Neuron (in vitro differentiated cells): Measurements from ENCODE around the gene TRAPPC4.
A peak's percentile ranks its signal among the peaks of the same experiment; 100 is the strongest.

Experiments used
- H2AFZ ChIP-seq: one replicate; pipeline ENCODE4 v1.6.1; 2013; ENCODE audit warnings: low read depth, mild to moderate bottlenecking, inconsistent platforms, low read length, moderate library complexity
- H3K27me3 ChIP-seq: one replicate; pipeline ENCODE4 v1.6.1; 2013; ENCODE audit warnings: low read length; ENCODE audit not compliant: insufficient read depth
- H3K36me3 ChIP-seq: one replicate; pipeline ENCODE4 v1.6.1; 2013; ENCODE audit warnings: low read length; ENCODE audit not compliant: insufficient read depth
- H3K4me1 ChIP-seq: one replicate; pipeline ENCODE4 v1.6.1; 2013; ENCODE audit warnings: low read length; ENCODE audit not compliant: insufficient read depth
- H3K4me3 ChIP-seq: 2 replicates; pipeline ENCODE4 v1.5.1; 2013; ENCODE audit warnings: mild to moderate bottlenecking, low read length, moderate library complexity
- H3K9me3 ChIP-seq: one replicate; pipeline ENCODE4 v1.6.1; 2013; ENCODE audit warnings: low read length

TRAPPC4 gene

DNA sequence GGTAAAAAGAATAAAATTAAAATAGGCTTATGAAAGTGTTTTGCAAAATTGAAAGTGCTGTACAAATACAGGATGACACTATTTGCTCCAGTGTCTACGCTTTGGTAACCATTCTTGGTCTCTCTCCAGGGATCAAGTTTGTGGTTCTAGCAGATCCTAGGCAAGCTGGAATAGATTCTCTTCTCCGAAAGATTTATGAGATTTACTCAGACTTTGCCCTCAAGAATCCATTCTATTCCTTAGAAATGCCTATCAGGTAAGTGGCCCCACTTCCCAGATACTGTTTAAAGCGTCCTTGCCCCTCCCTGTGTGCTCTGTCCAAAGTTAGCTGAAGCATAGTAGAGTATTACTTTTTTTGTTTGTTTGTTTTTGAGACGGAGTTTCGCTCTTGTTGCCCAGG, 3.1 kb downstream of the TRAPPC4 start:
- H3K4me3 ChIP-seq: no peak overlapping the region
- no peaks in the 10 kb centered on the region for H3K27me3 ChIP-seq
- no peak overlapping the region for H2AFZ ChIP-seq
- peaks cover 18% of the 10 kb centered on the region for H3K4me1 ChIP-seq
- H3K9me3 ChIP-seq: no peaks in the 10 kb centered on the region
- peaks cover 57% of the 10 kb centered on the region for H3K36me3 ChIP-seq

DNA sequence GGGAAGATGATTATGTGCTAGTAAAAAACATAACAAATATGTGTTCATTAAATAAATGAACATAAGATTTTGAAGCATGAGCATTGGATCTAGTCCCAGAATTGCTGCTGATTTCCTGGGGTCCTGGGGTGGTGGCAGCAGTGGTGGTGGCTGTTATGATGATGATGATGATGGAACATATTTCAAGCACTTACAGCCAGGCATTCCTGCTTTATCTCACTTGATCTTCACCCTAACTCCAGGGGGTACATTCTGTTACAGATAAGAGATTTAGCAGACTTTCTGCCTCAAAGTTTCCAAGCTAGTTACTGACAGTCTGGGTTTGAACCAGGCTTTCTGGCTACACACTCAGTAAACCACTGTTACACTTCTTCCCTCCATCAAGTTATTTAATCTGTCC, 5.2 kb downstream of the TRAPPC4 start:
- H3K4me3 ChIP-seq: no peak overlapping the region
- H3K4me1 ChIP-seq: peaks cover 8% of the 10 kb centered on the region
- H3K9me3 ChIP-seq: no peaks in the 10 kb centered on the region
- H3K36me3 ChIP-seq: peaks cover 67% of the 10 kb centered on the region
- H3K27me3 ChIP-seq: no peaks in the 10 kb centered on the region
- H2AFZ ChIP-seq: no peak overlapping the region

DNA sequence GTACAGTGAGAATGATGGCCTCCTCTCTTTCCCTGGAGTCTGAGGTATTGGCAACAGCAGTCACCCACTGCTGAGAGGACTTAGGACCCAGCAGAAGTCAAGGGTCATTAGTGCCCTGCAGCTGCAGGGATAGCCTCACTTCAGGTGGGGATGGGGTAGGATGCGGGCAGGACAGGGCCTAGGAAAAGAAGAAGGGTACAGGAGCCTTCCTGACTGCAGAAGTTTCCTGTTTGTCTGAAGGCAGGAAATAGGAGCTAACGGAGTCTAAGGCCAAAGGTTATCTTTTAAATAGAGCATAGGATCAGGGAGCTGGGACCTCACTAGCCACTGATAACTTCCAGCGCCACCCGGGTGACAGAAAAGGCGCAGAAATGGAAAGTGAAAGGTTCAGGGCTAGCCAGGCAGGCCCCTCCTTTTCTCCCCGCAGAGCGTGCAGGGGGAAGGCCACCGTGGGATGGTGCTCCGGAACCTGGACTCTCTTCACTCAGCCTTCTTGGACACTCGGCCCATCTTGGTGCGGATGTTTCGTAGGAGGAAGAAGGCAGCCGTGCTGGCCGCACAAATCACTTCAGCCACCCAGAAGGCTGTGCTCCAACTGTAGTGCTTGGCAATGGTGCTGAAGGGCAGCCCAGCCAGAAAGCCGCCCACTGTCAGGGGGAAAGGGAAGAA, 6.0 kb downstream of the TRAPPC4 start:
- Histone ChIP-seq H3K4me1 (peaks cover 11% of the 10 kb centered on the region), H3K36me3 (peaks cover 72% of the 10 kb centered on the region), H3K4me3 (no peak overlapping the region), H3K9me3 (no peaks in the 10 kb centered on the region), H3K27me3 (no peaks in the 10 kb centered on the region), H2AFZ (no peak overlapping the region)

GRCh38 chr11:119025099-119025473, 6.5 kb downstream of the TRAPPC4 start:
- H3K27me3 ChIP-seq: no peaks in the 10 kb centered on the region
- H3K4me3 ChIP-seq: no peak overlapping the region
- peaks cover 70% of the 10 kb centered on the region for H3K36me3 ChIP-seq

DNA sequence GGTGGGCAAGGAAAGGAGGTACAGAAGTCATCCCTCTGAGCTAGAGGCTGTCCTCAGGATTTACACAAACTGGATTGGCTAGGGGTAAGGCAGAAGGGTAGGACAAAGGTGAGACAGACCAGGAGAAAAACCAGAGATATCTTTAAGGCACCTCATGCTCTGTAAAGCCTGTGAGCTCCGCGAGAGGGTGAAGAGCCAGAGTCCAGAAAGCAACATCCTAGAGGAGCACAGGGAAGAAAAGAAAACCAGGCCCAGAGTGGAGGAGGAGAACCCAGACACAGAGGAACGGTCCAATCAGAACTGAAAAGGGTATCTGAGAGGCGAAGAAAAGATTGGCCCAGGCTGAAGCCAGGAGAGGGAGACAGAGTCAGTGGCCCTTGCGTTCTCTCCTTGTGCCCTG, 7.0 kb downstream of the TRAPPC4 start:
- Histone ChIP-seq H2AFZ (no peak overlapping the region), H3K4me3 (no peak overlapping the region), H3K4me1 (peaks cover 9% of the 10 kb centered on the region), H3K9me3 (no peaks in the 10 kb centered on the region), H3K27me3 (no peaks in the 10 kb centered on the region), H3K36me3 (peaks cover 69% of the 10 kb centered on the region)

More at GRCh38 chr11:119025099-119025473, 6.5 kb downstream of the TRAPPC4 start:
- H2AFZ ChIP-seq: no peak overlapping the region
- peaks cover 11% of the 10 kb centered on the region for H3K4me1 ChIP-seq
- H3K9me3 ChIP-seq: no peaks in the 10 kb centered on the region

GRCh38 chr11:119025978-119026766, 7.6 kb downstream of the TRAPPC4 start:
- Histone ChIP-seq H2AFZ (no peak overlapping the region), H3K36me3 (peaks cover 66% of the 10 kb centered on the region), H3K27me3 (no peaks in the 10 kb centered on the region), H3K4me1 (peaks cover 9% of the 10 kb centered on the region), H3K4me3 (no peak overlapping the region), H3K9me3 (no peaks in the 10 kb centered on the region)

- no peaks in the 10 kb centered on the region for H3K27me3 ChIP-seq
- no peaks in the 10 kb centered on the region for H3K9me3 ChIP-seq
- H2AFZ ChIP-seq: no peak overlapping the region
- peaks cover 9% of the 10 kb centered on the region for H3K4me1 ChIP-seq
- H3K36me3 ChIP-seq: peaks cover 58% of the 10 kb centered on the region
- no peak overlapping the region for H3K4me3 ChIP-seq
Measured at GRCh38 chr11:119026970-119027369, 8.4 kb downstream of the TRAPPC4 start.

DNA sequence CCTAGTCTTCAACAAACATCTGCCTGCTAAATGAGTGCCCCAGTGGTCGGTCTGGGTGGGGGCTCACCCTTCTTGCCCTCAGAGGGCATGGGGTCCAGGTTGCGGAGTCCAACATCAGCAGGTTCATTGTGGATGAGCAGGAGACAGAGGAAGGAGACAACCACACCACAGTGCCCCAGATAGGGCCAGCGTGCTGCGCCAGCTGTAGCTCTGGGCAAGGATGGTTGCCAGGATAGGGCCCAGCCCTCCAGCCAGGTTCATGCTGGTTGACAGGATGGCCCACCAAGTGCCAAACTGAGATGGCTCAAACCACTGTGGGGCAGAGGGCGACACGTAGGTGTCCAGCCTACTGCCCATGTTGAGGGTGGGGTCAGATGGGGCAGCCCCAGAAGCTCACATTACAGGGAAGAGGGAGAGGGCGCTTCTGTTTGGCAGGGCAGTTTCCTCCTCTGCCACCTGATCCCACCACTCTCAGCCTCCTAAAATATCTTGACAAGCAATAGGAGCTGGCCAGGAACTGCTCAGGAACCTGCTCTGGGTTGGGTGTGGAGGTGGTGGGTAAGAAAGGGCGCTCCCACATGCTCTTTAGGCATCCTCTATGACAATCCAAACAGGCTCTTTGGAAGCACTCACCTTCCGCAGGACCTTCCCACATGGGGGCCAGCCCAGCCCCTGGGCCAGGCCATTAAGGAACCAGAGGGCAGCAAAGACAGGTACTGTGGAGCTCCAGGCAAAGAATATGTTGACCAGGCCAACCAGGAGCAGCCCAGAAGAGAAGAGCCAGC, 9.2 kb downstream of the TRAPPC4 start:
- H3K27me3 ChIP-seq: no peaks in the 10 kb centered on the region
- H3K9me3 ChIP-seq: no peaks in the 10 kb centered on the region
- no peak overlapping the region for H2AFZ ChIP-seq
- peaks cover 53% of the 10 kb centered on the region for H3K36me3 ChIP-seq
- H3K4me3 ChIP-seq: no peak overlapping the region
- H3K4me1 ChIP-seq: peaks cover 9% of the 10 kb centered on the region

DNA sequence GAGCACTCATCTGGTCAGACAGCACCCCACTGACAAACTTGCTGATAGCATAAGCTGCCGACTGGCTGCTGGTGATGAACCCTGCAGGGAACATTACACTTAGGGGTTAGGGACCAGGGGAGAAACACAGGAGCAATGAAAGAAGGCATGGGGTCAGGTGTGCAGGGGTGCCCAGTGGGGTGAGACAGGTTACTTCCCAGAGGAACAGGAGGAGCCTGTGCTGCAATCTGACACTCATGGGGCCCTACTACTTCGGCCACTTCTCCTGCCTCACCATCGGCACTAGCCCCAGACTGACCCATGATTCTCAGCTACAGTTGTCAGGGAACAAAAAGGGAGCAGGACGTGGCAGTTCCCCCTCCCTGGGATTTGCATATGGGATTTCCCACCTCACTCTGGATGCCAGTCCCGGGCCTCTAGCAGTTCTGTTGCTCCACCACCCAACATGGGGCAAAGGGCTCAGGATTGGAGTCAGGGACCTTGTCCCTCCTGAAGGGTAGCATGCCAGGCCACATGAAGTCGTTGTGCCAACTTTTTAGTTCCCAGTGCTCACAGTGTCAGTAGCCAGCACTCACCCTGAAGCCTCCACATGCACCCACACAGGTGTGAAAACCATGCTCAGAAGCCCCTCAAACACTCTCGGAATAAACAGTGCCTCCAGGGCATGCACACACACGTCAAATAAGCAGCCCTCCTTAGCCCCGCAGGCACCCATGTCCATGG, 9.9 kb downstream of the TRAPPC4 start:
- H3K4me3 ChIP-seq: no peak overlapping the region
- peaks cover 9% of the 10 kb centered on the region for H3K4me1 ChIP-seq
- no peak overlapping the region for H2AFZ ChIP-seq
- H3K9me3 ChIP-seq: no peaks in the 10 kb centered on the region
- no peaks in the 10 kb centered on the region for H3K27me3 ChIP-seq
- H3K36me3 ChIP-seq: peaks cover 46% of the 10 kb centered on the region

DNA sequence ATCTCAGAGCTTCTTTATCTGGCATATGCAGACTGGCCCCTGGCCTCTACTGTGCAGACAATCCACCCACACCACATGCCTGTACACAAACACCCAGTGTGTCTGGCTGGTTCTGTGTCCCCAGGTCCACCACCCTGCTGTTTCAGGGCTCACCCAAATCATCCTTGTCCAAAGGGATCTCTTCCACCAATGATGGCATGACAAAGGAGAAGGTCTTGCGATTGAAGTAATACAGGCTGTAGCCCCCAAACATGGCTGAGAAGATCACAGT, 10.4 kb downstream of the TRAPPC4 start:
- peaks cover 9% of the 10 kb centered on the region for H3K4me1 ChIP-seq
- H2AFZ ChIP-seq: no peak overlapping the region
- H3K27me3 ChIP-seq: no peaks in the 10 kb centered on the region
- no peak overlapping the region for H3K4me3 ChIP-seq
- H3K36me3 ChIP-seq: peaks cover 41% of the 10 kb centered on the region
- H3K9me3 ChIP-seq: no peaks in the 10 kb centered on the region

DNA sequence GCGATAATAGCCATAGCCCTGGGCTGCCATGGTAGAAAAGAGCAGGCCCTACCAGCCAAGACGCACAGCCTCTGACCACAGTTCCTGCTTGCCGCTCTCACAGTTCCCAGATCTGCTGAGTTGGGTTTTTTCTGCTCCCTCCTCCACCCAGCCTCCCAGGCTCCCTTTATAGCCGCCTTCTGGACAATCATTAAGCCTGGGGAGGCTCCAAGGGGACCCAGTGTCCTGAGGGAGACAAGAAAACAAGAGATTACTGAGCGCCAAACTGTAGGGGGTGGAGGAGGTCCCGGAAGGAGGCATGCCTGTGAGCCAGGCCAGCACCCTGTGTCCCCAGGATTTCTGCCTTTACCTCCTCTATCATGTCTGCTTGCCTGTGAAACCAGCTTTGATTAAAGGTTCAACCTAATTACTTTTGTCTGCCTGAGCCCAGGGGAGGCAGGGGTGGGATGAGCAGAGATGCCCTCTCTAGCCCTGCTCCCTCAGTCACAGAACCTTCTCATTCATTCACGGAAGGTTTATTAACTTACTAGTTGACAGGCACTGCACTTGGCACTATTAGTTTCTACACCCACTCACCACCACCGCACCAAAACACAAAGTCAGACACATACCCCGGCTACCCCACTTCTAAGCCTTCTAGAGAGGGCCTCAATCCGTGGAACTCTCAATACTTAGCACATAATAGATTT, 10.9 kb downstream of the TRAPPC4 start:
- H3K4me1 ChIP-seq: peaks cover 9% of the 10 kb centered on the region
- no peak overlapping the region for H2AFZ ChIP-seq
- H3K9me3 ChIP-seq: no peaks in the 10 kb centered on the region
- H3K36me3 ChIP-seq: peaks cover 36% of the 10 kb centered on the region
- H3K27me3 ChIP-seq: no peaks in the 10 kb centered on the region
- peak overlapping the region; percentile 86 for H3K4me3 ChIP-seq

DNA sequence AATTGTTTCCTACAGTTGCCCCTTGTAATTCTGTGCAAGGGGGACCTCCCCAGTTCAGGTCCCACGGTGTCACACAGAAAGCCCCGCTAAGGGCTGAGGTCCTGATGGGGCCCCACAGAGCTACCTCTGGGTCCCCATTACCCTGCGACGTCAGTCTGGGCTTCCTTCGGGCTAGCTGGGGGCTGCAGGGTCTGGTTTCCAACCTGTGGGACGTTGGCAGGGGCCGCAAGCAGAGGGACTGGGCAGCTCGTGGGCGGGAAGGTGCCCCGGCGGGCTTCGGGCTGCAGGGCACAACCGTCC, 11.4 kb downstream of the TRAPPC4 start:
- Histone ChIP-seq H3K36me3 (peaks cover 31% of the 10 kb centered on the region), H3K4me3 (peak overlapping the region; percentile 86), H3K27me3 (no peaks in the 10 kb centered on the region), H3K4me1 (peaks cover 9% of the 10 kb centered on the region), H2AFZ (peak overlapping the region; percentile 83), H3K9me3 (no peaks in the 10 kb centered on the region)
